Measurements from ENCODE around the gene TMIE.

The TMIE gene

GRCh38 chr3:46673151-46674030 lies 27.8 kb upstream of the TMIE start:
- no peak for DNase-seq (ENCODE audit: extremely low read depth, low read depth)
- no peak for TF ChIP-seq CTCF (IDR thresholded peaks at IDR 0.05; ENCODE audit: low read depth, low read length, missing control alignments)
- H3K4me3 ChIP-seq (replicated peaks; ENCODE audit: low read depth, low read length): no peak overlapping the region

- DNase-seq (ENCODE audit: extremely low read depth, low read depth): no peak
- no peak overlapping the region for H3K4me3 ChIP-seq (replicated peaks; ENCODE audit: low read depth, low read length)
- TF ChIP-seq CTCF (IDR thresholded peaks at IDR 0.05; ENCODE audit: low read depth, low read length, missing control alignments): peak; percentile 48
These were observed 27.0 kb upstream of the TMIE start for GRCh38 chr3:46674031-46674845.

- no peak overlapping the region for H3K4me3 ChIP-seq (replicated peaks; ENCODE audit: low read depth, low read length)
- TF ChIP-seq CTCF (IDR thresholded peaks at IDR 0.05; ENCODE audit: low read depth, low read length, missing control alignments): no peak
- DNase-seq (ENCODE audit: extremely low read depth, low read depth): no peak
These were observed 25.8 kb upstream of the TMIE start for GRCh38 chr3:46675426-46675825.

- H3K4me3 ChIP-seq (replicated peaks; ENCODE audit: low read depth, low read length): no peak overlapping the region
- TF ChIP-seq CTCF (IDR thresholded peaks at IDR 0.05; ENCODE audit: low read depth, low read length, missing control alignments): no peak
- DNase-seq (ENCODE audit: extremely low read depth, low read depth): no peak
These were observed 25.2 kb upstream of the TMIE start for GRCh38 chr3:46675843-46676567.

- DNase-seq (ENCODE audit: extremely low read depth, low read depth): no peak
- no peak for TF ChIP-seq CTCF (IDR thresholded peaks at IDR 0.05; ENCODE audit: low read depth, low read length, missing control alignments)
- H3K4me3 ChIP-seq (replicated peaks; ENCODE audit: low read depth, low read length): no peak overlapping the region
These were observed 24.4 kb upstream of the TMIE start for GRCh38 chr3:46676601-46677410.

GRCh38 chr3:46677411-46677726 lies 23.8 kb upstream of the TMIE start:
- TF ChIP-seq CTCF (IDR thresholded peaks at IDR 0.05; ENCODE audit: low read depth, low read length, missing control alignments): no peak
- DNase-seq (ENCODE audit: extremely low read depth, low read depth): no peak
- no peak overlapping the region for H3K4me3 ChIP-seq (replicated peaks; ENCODE audit: low read depth, low read length)

Data from HFF-Myc (cell line).